Astrocyte (in vitro differentiated cells and primary cell): ENCODE measurements around the gene KRTAP4-8. TPM values are rescaled to one million over a fixed set of nuclear protein-coding genes. Genes with fewer than 3 reads are reported as not detected.

ENCODE experiments used
- DNase-seq: peaks from one replicate; pipeline ENCODE4 v3.0.0-alpha.2; 2010; ENCODE audit warnings: low read depth
- FAIRE-seq: peaks from 2 replicates; lab custom pipeline; 2011; peaks lifted over from hg19 to GRCh38; lab: Jason Lieb, UNC
- H2AFZ ChIP-seq: 2 replicates; pipeline ENCODE4 v1.6.0; 2012; ENCODE audit warnings: low read depth, low read length, inconsistent platforms
- H3K27ac ChIP-seq: 2 replicates; pipeline ENCODE4 v1.5.1; 2011; ENCODE audit warnings: low read depth, low read length, inconsistent platforms
- H3K27me3 ChIP-seq: 2 replicates; pipeline ENCODE4 v1.6.0; 2011; ENCODE audit warnings: low read length, inconsistent platforms; ENCODE audit not compliant: insufficient read depth
- H3K36me3 ChIP-seq: 2 replicates; pipeline ENCODE4 v1.5.1; 2011; ENCODE audit warnings: low read length, inconsistent platforms; ENCODE audit not compliant: insufficient read depth
- H3K4me1 ChIP-seq: 2 replicates; pipeline ENCODE4 v1.5.1; 2011; ENCODE audit warnings: low read length, inconsistent platforms; ENCODE audit not compliant: insufficient read depth
- H3K4me2 ChIP-seq: 2 replicates; pipeline ENCODE4 v1.6.0; 2012; ENCODE audit warnings: low read length, inconsistent platforms
- H3K4me3 ChIP-seq: 2 replicates; pipeline ENCODE4 v1.5.1; 2011; ENCODE audit warnings: low read depth, mild to moderate bottlenecking, low read length, inconsistent platforms; ENCODE audit not compliant: insufficient read depth
- H3K79me2 ChIP-seq: 2 replicates; pipeline ENCODE4 v1.6.0; 2012; ENCODE audit warnings: mild to moderate bottlenecking, low read length, inconsistent platforms; ENCODE audit not compliant: insufficient read depth
- H3K9ac ChIP-seq: 2 replicates; pipeline ENCODE4 v1.6.0; 2012; ENCODE audit warnings: mild to moderate bottlenecking, low read length, inconsistent platforms
- H3K9me3 ChIP-seq: 2 replicates; pipeline ENCODE4 v1.5.1; 2012; ENCODE audit warnings: low read depth, mild to moderate bottlenecking, low read length, inconsistent platforms; ENCODE audit not compliant: insufficient read depth
- H4K20me1 ChIP-seq: 2 replicates; pipeline ENCODE4 v1.6.0; 2012; ENCODE audit warnings: low read length, inconsistent platforms; ENCODE audit not compliant: insufficient read depth
- H3K27ac Mint-ChIP-seq: one replicate; pipeline ENCODE4 v1.8.0; 2021; ENCODE audit warnings: mild to moderate bottlenecking, mixed read lengths; ENCODE audit not compliant: unreplicated experiment
- H3K27me3 Mint-ChIP-seq: one replicate; pipeline ENCODE4 v1.8.0; 2021; ENCODE audit warnings: low read depth, mixed read lengths; ENCODE audit not compliant: unreplicated experiment
- H3K36me3 Mint-ChIP-seq: one replicate; pipeline ENCODE4 v1.8.0; 2021; ENCODE audit warnings: low read depth, mixed read lengths; ENCODE audit not compliant: unreplicated experiment
- H3K4me1 Mint-ChIP-seq: one replicate; pipeline ENCODE4 v1.8.0; 2021; ENCODE audit warnings: low read depth, mixed read lengths; ENCODE audit not compliant: unreplicated experiment
- H3K4me3 Mint-ChIP-seq: one replicate; pipeline ENCODE4 v1.8.0; 2021; ENCODE audit warnings: mild to moderate bottlenecking, moderate library complexity, mixed read lengths; ENCODE audit not compliant: unreplicated experiment
- H3K9me3 Mint-ChIP-seq: one replicate; pipeline ENCODE4 v1.8.0; 2021; ENCODE audit warnings: mild to moderate bottlenecking, mixed read lengths; ENCODE audit not compliant: unreplicated experiment
- CTCF ChIP-seq: IDR thresholded peaks from 2 replicates; pipeline ENCODE4 v1.5.1; 2011; ENCODE audit warnings: low read depth, mild to moderate bottlenecking, inconsistent platforms, low read length, moderate library complexity; ENCODE audit not compliant: insufficient read depth
- EZH2 ChIP-seq: IDR thresholded peaks from 2 replicates; pipeline ENCODE4 v1.6.1; 2012; ENCODE audit warnings: mild to moderate bottlenecking, low read length, inconsistent platforms; ENCODE audit not compliant: insufficient read depth
- total RNA-seq: library from RNA; stranded (reverse); gene quantifications from 2 replicates; pipeline ENCODE4 v1.2.1, GENCODE V29; 2021

Gene KRTAP4-8
- total RNA-seq, 1 donor from 2014 or later = not detected

GRCh38 chr17:41064301-41064700 is 33.6 kb downstream of the KRTAP4-8 start:
- FAIRE-seq (no peak), DNase-seq (no peak)
- no peak overlapping the region for H3K27ac Mint-ChIP-seq
- TF ChIP-seq CTCF = no peak
- no peaks in the 10 kb centered on the region for H3K27me3 Mint-ChIP-seq
- no peaks in the 10 kb centered on the region for H4K20me1 ChIP-seq
- H3K4me2 ChIP-seq = no peak overlapping the region
- no peak overlapping the region for H3K4me3 ChIP-seq
- H2AFZ ChIP-seq = no peak overlapping the region
- no peaks in the 10 kb centered on the region for H3K27me3 ChIP-seq
- H3K9me3 Mint-ChIP-seq = peaks cover 2% of the 10 kb centered on the region
- H3K79me2 ChIP-seq = no peaks in the 10 kb centered on the region
- H3K36me3 ChIP-seq = no peaks in the 10 kb centered on the region
- no peaks in the 10 kb centered on the region for H3K9me3 ChIP-seq
- no peak overlapping the region for H3K4me3 Mint-ChIP-seq
- H3K36me3 Mint-ChIP-seq = no peaks in the 10 kb centered on the region
- peaks cover 50% of the 10 kb centered on the region for H3K4me1 Mint-ChIP-seq
- no peak overlapping the region for H3K27ac ChIP-seq
- H3K9ac ChIP-seq = no peak overlapping the region
- peaks cover 52% of the 10 kb centered on the region for H3K4me1 ChIP-seq

GRCh38 chr17:41063449-41063848 is 34.5 kb downstream of the KRTAP4-8 start:
- no peak overlapping the region for H3K4me3 Mint-ChIP-seq
- H3K36me3 Mint-ChIP-seq = no peaks in the 10 kb centered on the region

GRCh38 chr17:41061964-41062363 is 36.0 kb downstream of the KRTAP4-8 start:
- Histone ChIP-seq H3K79me2 (no peaks in the 10 kb centered on the region), H2AFZ (no peak overlapping the region), H4K20me1 (no peaks in the 10 kb centered on the region), H3K4me2 (no peak overlapping the region), H3K9me3 (no peaks in the 10 kb centered on the region), H3K4me3 (no peak overlapping the region), H3K9ac (peak overlapping the region; percentile 69), H3K27ac (peak overlapping the region; percentile 96), H3K27me3 (no peaks in the 10 kb centered on the region), H3K4me1 (peaks cover 58% of the 10 kb centered on the region), H3K36me3 (no peaks in the 10 kb centered on the region)
- Mint-ChIP-seq H3K27ac (peak overlapping the region; percentile 97), H3K36me3 (no peaks in the 10 kb centered on the region), H3K4me3 (no peak overlapping the region), H3K4me1 (peaks cover 56% of the 10 kb centered on the region), H3K9me3 (peaks cover 2% of the 10 kb centered on the region), H3K27me3 (no peaks in the 10 kb centered on the region)
- DNase-seq (peak; percentile 99), FAIRE-seq (peak; percentile 95)
- TF ChIP-seq CTCF (no peak), EZH2 (no peak)

More at GRCh38 chr17:41063449-41063848, 34.5 kb downstream of the KRTAP4-8 start:
- DNase-seq (no peak), FAIRE-seq (peak; percentile 37)
- Mint-ChIP-seq H3K27ac (no peak overlapping the region), H3K9me3 (peaks cover under 1% of the 10 kb centered on the region), H3K4me1 (peaks cover 58% of the 10 kb centered on the region), H3K27me3 (no peaks in the 10 kb centered on the region)
- H3K27me3 ChIP-seq = no peaks in the 10 kb centered on the region
- peaks cover 59% of the 10 kb centered on the region for H3K4me1 ChIP-seq
- no peaks in the 10 kb centered on the region for H3K36me3 ChIP-seq
- TF ChIP-seq EZH2 (no peak), CTCF (no peak)
- H4K20me1 ChIP-seq = no peaks in the 10 kb centered on the region
- no peak overlapping the region for H2AFZ ChIP-seq
- H3K4me3 ChIP-seq = no peak overlapping the region
- H3K79me2 ChIP-seq = no peaks in the 10 kb centered on the region
- H3K4me2 ChIP-seq = no peak overlapping the region
- no peaks in the 10 kb centered on the region for H3K9me3 ChIP-seq
- H3K9ac ChIP-seq = peak overlapping the region; percentile 10
- peak overlapping the region; percentile 96 for H3K27ac ChIP-seq
